Measurements from ENCODE around the gene SLC39A11.

The SLC39A11 gene

GRCh38 chr17:72631949-72632684 is 460.4 kb downstream of the SLC39A11 start:
- no peak for DNase-seq

GRCh38 chr17:72631568-72631948 is 460.9 kb downstream of the SLC39A11 start:
- no peak for DNase-seq

GRCh38 chr17:72624652-72625051 is 467.8 kb downstream of the SLC39A11 start:
- DNase-seq = no peak

GRCh38 chr17:72624226-72624625 is 468.3 kb downstream of the SLC39A11 start:
- no peak for DNase-seq

GRCh38 chr17:72622661-72623433 is 469.6 kb downstream of the SLC39A11 start:
- DNase-seq = peak; percentile 44

GRCh38 chr17:72619976-72620650 is 472.4 kb downstream of the SLC39A11 start:
- no peak for DNase-seq

GRCh38 chr17:72618001-72618509 is 474.4 kb downstream of the SLC39A11 start:
- no peak for DNase-seq

GRCh38 chr17:72617557-72617956 is 474.9 kb downstream of the SLC39A11 start:
- no peak for DNase-seq

- DNase-seq = no peak
These were observed 476.0 kb downstream of the SLC39A11 start for GRCh38 chr17:72616447-72616846.

GRCh38 chr17:72615627-72615991 is 476.9 kb downstream of the SLC39A11 start:
- DNase-seq = no peak

- DNase-seq = peak; percentile 58
These were observed 477.4 kb downstream of the SLC39A11 start for GRCh38 chr17:72614871-72615626.

GRCh38 chr17:72614476-72614870 is 478.0 kb downstream of the SLC39A11 start:
- peak; percentile 55 for DNase-seq

- peak; percentile 57 for DNase-seq
These were observed 478.6 kb downstream of the SLC39A11 start for GRCh38 chr17:72613806-72614292.

- DNase-seq = peak; percentile 36
These were observed 479.1 kb downstream of the SLC39A11 start for GRCh38 chr17:72613396-72613795.

- DNase-seq = no peak
These were observed 481.3 kb downstream of the SLC39A11 start for GRCh38 chr17:72611172-72611571.

- peak; percentile 80 for DNase-seq
These were observed 483.0 kb downstream of the SLC39A11 start for GRCh38 chr17:72609501-72609900.

- no peak for DNase-seq
These were observed 484.1 kb downstream of the SLC39A11 start for GRCh38 chr17:72608436-72608835.

- DNase-seq = no peak
These were observed 485.8 kb downstream of the SLC39A11 start for GRCh38 chr17:72606656-72607055.

GRCh38 chr17:72605543-72605942 is 486.9 kb downstream of the SLC39A11 start:
- no peak for DNase-seq

GRCh38 chr17:72604518-72604917 is 488.0 kb downstream of the SLC39A11 start:
- no peak for DNase-seq

- peak; percentile 73 for DNase-seq
These were observed 488.9 kb downstream of the SLC39A11 start for GRCh38 chr17:72603420-72604242.
